A673 (cell line): Measurements from ENCODE around the gene GNAQ. TPM values are rescaled to one million over a fixed set of nuclear protein-coding genes. Genes with fewer than 3 reads are reported as not detected.

Experiments
- BruUV-seq: library from RNA; stranded (reverse); fragments of 400-500 nt; replicated peaks from 2 replicates; lab custom pipeline; 2021; lab: Mats Ljungman, UMichigan
- CTCF ChIA-PET: fragments of 300-600 bp; sonication (Branson Sonifier 250); formaldehyde crosslinking; loops from one replicate; lab custom pipeline; 2022; ENCODE audit warnings: antibody characterized with exemption; lab: Charles Lee
- POLR2A ChIA-PET: fragments of 300-600 bp; sonication (Branson Sonifier 250); formaldehyde crosslinking; loops from one replicate; lab custom pipeline; 2022; ENCODE audit warnings: antibody characterized with exemption; ENCODE audit not compliant: low non-redundant PET; lab: Charles Lee
- DNase-seq: peaks from one replicate; pipeline ENCODE4 v3.0.0-alpha.2; 2015; ENCODE audit warnings: low spot score
- H3K27ac ChIP-seq: fragments of 200-600 bp; sonication (generic); 2 replicates; pipeline ENCODE4 v1.5.1; 2016; ENCODE audit warnings: mixed run types, low read depth, mild to moderate bottlenecking, mixed read lengths, antibody characterized with exemption, low read length; ENCODE audit not compliant: poor library complexity, severe bottlenecking
- H3K27me3 ChIP-seq: fragments of 200-600 bp; sonication (generic); replicated peaks from 2 replicates; pipeline ENCODE4 v1.6.1; 2017; ENCODE audit warnings: mixed run types, low read depth, mild to moderate bottlenecking, mixed read lengths, antibody characterized with exemption, low read length; ENCODE audit not compliant: insufficient read depth, poor library complexity
- H3K36me3 ChIP-seq: fragments of 200-600 bp; sonication (generic); 2 replicates; pipeline ENCODE4 v1.6.1; 2016; ENCODE audit warnings: mixed run types, mild to moderate bottlenecking, mixed read lengths, antibody characterized with exemption, low read length; ENCODE audit not compliant: insufficient read depth, poor library complexity, severe bottlenecking
- H3K4me1 ChIP-seq: fragments of 200-600 bp; sonication (generic); 2 replicates; pipeline ENCODE4 v1.6.1; 2017; ENCODE audit warnings: mixed run types, mild to moderate bottlenecking, mixed read lengths, antibody characterized with exemption, low read length; ENCODE audit not compliant: insufficient read depth, poor library complexity, severe bottlenecking
- H3K4me3 ChIP-seq: fragments of 200-600 bp; sonication (generic); 2 replicates; pipeline ENCODE4 v1.5.1; 2016; ENCODE audit warnings: low read depth, mixed run types, mild to moderate bottlenecking, mixed read lengths, low read length; ENCODE audit not compliant: poor library complexity, severe bottlenecking
- H3K9me3 ChIP-seq: fragments of 200-600 bp; sonication (generic); 2 replicates; pipeline ENCODE4 v1.6.1; 2016; ENCODE audit warnings: mixed run types, low read depth, mild to moderate bottlenecking, mixed read lengths, antibody characterized with exemption, low read length; ENCODE audit not compliant: poor library complexity, severe bottlenecking
- CTCF ChIP-seq: fragments of 300-800, 200-600 bp; sonication (generic); conservative IDR thresholded peaks from 2 replicates; pipeline ENCODE4 v1.5.1; 2017; ENCODE audit warnings: low read depth, mild to moderate bottlenecking, antibody characterized with exemption, low read length, moderate library complexity, mixed read lengths
- EZH2 ChIP-seq: fragments of 200-600 bp; sonication (generic); IDR thresholded peaks from 2 replicates; pipeline ENCODE4 v1.6.1; 2017; ENCODE audit warnings: borderline replicate concordance, low read depth, mild to moderate bottlenecking, mixed read lengths, antibody characterized with exemption, low read length; ENCODE audit not compliant: poor library complexity, severe bottlenecking
- intact Hi-C: fragments of 100-400 bp; cut with micrococcal nuclease; formaldehyde crosslinking; loops from one replicate; pipeline ENCODE4 v1.10.0; 2022; ENCODE audit not compliant: unreplicated experiment
- total RNA-seq: library from RNA; stranded (reverse); gene quantifications from 2 replicates; pipeline ENCODE4 v1.2.3, GENCODE V29; 2021

The GNAQ gene
- total RNA-seq, 1 experiment from 2014 or later = 69.9 TPM

DNA sequence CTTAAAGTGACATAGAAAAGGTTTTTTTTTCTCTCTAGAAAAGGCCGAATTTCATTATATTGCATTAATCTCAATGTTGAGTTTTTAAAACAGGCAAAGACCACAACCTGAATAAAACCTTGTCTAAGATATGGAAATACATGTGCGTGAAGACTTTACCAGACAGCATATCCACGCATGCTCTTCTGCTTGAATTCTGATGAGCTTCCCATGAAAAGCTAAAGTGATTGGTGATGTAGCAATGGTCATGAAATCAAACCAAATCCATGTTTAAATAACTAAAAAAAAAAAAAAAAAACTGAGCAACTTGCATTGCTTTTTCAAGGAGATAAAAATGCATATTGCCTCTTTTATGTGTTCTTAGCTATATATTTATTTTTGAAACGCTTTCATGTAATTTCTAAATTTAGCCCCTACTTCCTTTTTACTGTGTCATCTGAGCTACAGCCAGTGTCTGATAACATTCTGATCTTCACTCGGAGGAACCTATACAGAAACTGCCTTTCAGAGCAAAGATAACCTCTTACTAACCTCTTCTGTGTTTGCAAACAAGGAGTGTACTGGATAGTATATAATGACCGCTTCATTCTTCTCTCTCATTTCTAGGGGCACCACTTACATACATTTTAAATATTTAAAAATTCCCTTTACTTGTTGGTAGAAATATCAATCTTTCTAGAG is 204.4 kb downstream of the GNAQ start:
- ChIA-PET CTCF (no interaction called here), POLR2A (no interaction called here)
- no peaks in the 10 kb centered on the region for H3K9me3 ChIP-seq
- H3K36me3 ChIP-seq = no peaks in the 10 kb centered on the region
- H3K4me3 ChIP-seq = no peak overlapping the region
- TF ChIP-seq EZH2 = no peak
- no peak for TF ChIP-seq CTCF
- intact Hi-C loops = no loop called here
- DNase-seq = no peak
- no TSS peak for BruUV-seq
- no peaks in the 10 kb centered on the region for H3K27me3 ChIP-seq
- no peak overlapping the region for H3K27ac ChIP-seq
- H3K4me1 ChIP-seq = peaks cover 2% of the 10 kb centered on the region

GRCh38 chr9:77826621-77827020 is 205.0 kb downstream of the GNAQ start:
- H3K27ac ChIP-seq = no peak overlapping the region
- no peak for DNase-seq
- H3K4me1 ChIP-seq = peaks cover 7% of the 10 kb centered on the region
- intact Hi-C loops = no loop called here
- TF ChIP-seq CTCF (no peak), EZH2 (no peak)
- POLR2A ChIA-PET = no interaction called here
- H3K4me3 ChIP-seq = no peak overlapping the region
- no peaks in the 10 kb centered on the region for H3K36me3 ChIP-seq
- H3K9me3 ChIP-seq = no peaks in the 10 kb centered on the region
- no TSS peak for BruUV-seq
- CTCF ChIA-PET = no interaction called here
- H3K27me3 ChIP-seq = no peaks in the 10 kb centered on the region

DNA sequence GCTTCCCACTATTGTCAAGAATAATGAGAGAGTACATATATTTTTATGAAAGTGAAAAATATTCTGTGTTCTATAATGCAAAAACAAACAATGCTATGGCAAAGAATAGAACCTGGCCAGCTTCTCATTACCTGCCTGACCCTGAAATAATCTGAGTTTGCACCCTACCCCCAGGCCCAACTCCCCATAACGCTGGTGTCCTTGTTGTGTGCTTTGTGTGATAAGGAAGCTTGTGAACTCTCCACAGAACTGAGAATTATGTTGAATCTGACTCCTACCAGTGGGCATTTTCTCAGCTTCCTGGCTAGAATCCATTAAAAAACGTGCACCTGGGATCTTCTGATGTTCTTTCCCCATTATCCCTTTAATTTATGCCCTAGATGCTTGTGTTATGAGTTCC is 205.5 kb downstream of the GNAQ start:
- intact Hi-C loops = no loop called here
- H3K27ac ChIP-seq = no peak overlapping the region
- CTCF ChIA-PET = no interaction called here
- no peak for TF ChIP-seq CTCF
- no peak for TF ChIP-seq EZH2
- H3K36me3 ChIP-seq = no peaks in the 10 kb centered on the region
- H3K4me3 ChIP-seq = no peak overlapping the region
- no peaks in the 10 kb centered on the region for H3K9me3 ChIP-seq
- H3K27me3 ChIP-seq = no peaks in the 10 kb centered on the region
- peaks cover 9% of the 10 kb centered on the region for H3K4me1 ChIP-seq
- POLR2A ChIA-PET = no interaction called here
- no TSS peak for BruUV-seq
- DNase-seq = no peak
